GM12878 (cell line): ENCODE data around the gene DCC. TPM values are rescaled to one million over a fixed set of nuclear protein-coding genes. Genes with fewer than 3 reads are reported as not detected.
A peak's percentile ranks its signal among the peaks of the same experiment; 100 is the strongest.

ENCODE experiments used
- ATAC-seq: fragments of 200-7000 bp; cut with Tn5 transposase; 3 replicates; pipeline ENCODE4 v1.9.1; 2020; ENCODE audit warnings: mild to moderate bottlenecking, moderate library complexity
- BruUV-seq: library from RNA; stranded (reverse); fragments of 400-500 nt; replicated peaks from 2 replicates; lab custom pipeline; 2021; lab: Mats Ljungman, UMichigan
- CTCF ChIA-PET: fragments of 300-600 bp; sonication (Branson Sonifier 250); formaldehyde crosslinking; extraction: SDS; loops from one replicate; lab custom pipeline; 2021; ENCODE audit warnings: inconsistent platforms; lab: Yijun Ruan, JAX
- POLR2A ChIA-PET: fragments of 350-600 bp; formaldehyde crosslinking; extraction: SDS; loops from one replicate; lab custom pipeline; 2021; ENCODE audit warnings: inconsistent platforms; lab: Charles Lee
- RAD21 ChIA-PET: fragments of 300-600 bp; sonication (Branson Sonifier 250); formaldehyde crosslinking; loops from one replicate; lab custom pipeline; 2023; ENCODE audit warnings: antibody characterized with exemption; ENCODE audit not compliant: unreplicated experiment; lab: Charles Lee
- SMC1A ChIA-PET: fragments of 300-600 bp; sonication (Branson Sonifier 250); formaldehyde crosslinking; loops from one replicate; lab custom pipeline; 2023; ENCODE audit not compliant: unreplicated experiment, uncharacterized antibody; lab: Charles Lee
- DNase-seq: peaks from one replicate; pipeline ENCODE4 v3.0.0-alpha.2; 2011; ENCODE audit warnings: low read depth, low spot score
- FAIRE-seq: peaks from 3 replicates; lab custom pipeline; 2011; peaks lifted over from hg19 to GRCh38; lab: Jason Lieb, UNC
- H2AFZ ChIP-seq: 2 replicates; pipeline ENCODE4 v1.6.0; 2011; ENCODE audit warnings: low read depth, low read length, control low read depth; ENCODE audit not compliant: control insufficient read depth
- H3K27ac ChIP-seq: 2 replicates; pipeline ENCODE4 v1.5.1; 2011; ENCODE audit warnings: control low read depth; ENCODE audit not compliant: control insufficient read depth, insufficient read depth
- H3K27me3 ChIP-seq, 2 experiments: replicated peaks in 1 of 2; 2 replicates each; pipeline versions ENCODE4 v1.6.0 to v1.6.1; 2011; ENCODE audit warnings: low read length in 1 of 2; ENCODE audit not compliant: control insufficient read depth in 2 of 2, insufficient read depth in 2 of 2
- H3K36me3 ChIP-seq, 2 experiments: 2 replicates each; pipeline ENCODE4 v1.5.1; 2011; ENCODE audit warnings: low read length in 1 of 2; ENCODE audit not compliant: control insufficient read depth in 2 of 2, insufficient read depth in 2 of 2
- H3K4me1 ChIP-seq: 2 replicates; pipeline ENCODE4 v1.6.1; 2011; ENCODE audit warnings: mild to moderate bottlenecking, low read length, moderate library complexity, mixed read lengths; ENCODE audit not compliant: control insufficient read depth, insufficient read depth
- H3K4me2 ChIP-seq: 2 replicates; pipeline ENCODE4 v1.6.0; 2011; ENCODE audit warnings: control low read depth; ENCODE audit not compliant: control insufficient read depth, insufficient read depth
- H3K4me3 ChIP-seq: fragments of 200-600 bp; sonication (generic); 2 replicates; pipeline ENCODE4 v1.5.1; 2016
- H3K79me2 ChIP-seq: 2 replicates; pipeline ENCODE4 v1.6.0; 2011; ENCODE audit warnings: low read length; ENCODE audit not compliant: control insufficient read depth, insufficient read depth
- H3K9ac ChIP-seq: 2 replicates; pipeline ENCODE4 v1.8.0; 2011; ENCODE audit warnings: low read length, control low read depth, mixed read lengths; ENCODE audit not compliant: control insufficient read depth, insufficient read depth
- H3K9me3 ChIP-seq: replicated peaks from 3 replicates; pipeline ENCODE4 v1.5.1; 2011; ENCODE audit warnings: mild to moderate bottlenecking, low read length; ENCODE audit not compliant: control insufficient read depth, insufficient read depth
- H4K20me1 ChIP-seq: 2 replicates; pipeline ENCODE4 v1.6.0; 2011; ENCODE audit not compliant: control insufficient read depth, insufficient read depth
- CTCF ChIP-seq, 3 experiments: IDR thresholded peaks in 2 of 3; conservative IDR thresholded peaks in 1 of 3; 2 replicates each; pipeline ENCODE4 v1.5.1; 2011; ENCODE audit warnings: low read depth in 3 of 3, low read length in 3 of 3, mild to moderate bottlenecking in 3 of 3, control low read depth in 2 of 3, moderate library complexity in 2 of 3, inconsistent platforms in 1 of 3, mixed read lengths in 1 of 3; ENCODE audit not compliant: control insufficient read depth in 2 of 3, insufficient read depth in 1 of 3; ENCODE audit errors: extremely low read depth in 1 of 3
- RAD21 ChIP-seq: IDR thresholded peaks from 2 replicates; pipeline ENCODE4 v1.6.1; 2011; ENCODE audit warnings: mild to moderate bottlenecking, low read depth, low read length, moderate library complexity; ENCODE audit not compliant: insufficient read depth
- RUNX3 ChIP-seq: IDR thresholded peaks from 2 replicates; pipeline ENCODE4 v1.6.1; 2012; ENCODE audit warnings: low read length, inconsistent platforms
- SMC3 ChIP-seq: IDR thresholded peaks from 2 replicates; pipeline ENCODE4 v1.6.1; 2011; ENCODE audit warnings: low read length, improper control_type of control experiment, borderline replicate concordance
- WGBS: methylation state at CpG from one replicate; pipeline ENCODE4 v1.1.6; 2016; ENCODE audit warnings: low lambda C conversion rate; ENCODE audit not compliant: insufficient replicate concordance, insufficient coverage; ENCODE audit errors: missing lambda C conversion rate; 5-methylcytosine and 5-hydroxymethylcytosine counted together
- in situ Hi-C: fragments of 300-500 bp; cut with MboI; formaldehyde crosslinking; loops from 9 replicates; pipeline ENCODE4 v1.14.3; 2018; ENCODE audit warnings: mixed read lengths
- intact Hi-C: fragments of 100-400 bp; cut with micrococcal nuclease; formaldehyde crosslinking; loops from one replicate; pipeline ENCODE4 v1.14.2; 2022; ENCODE audit not compliant: unreplicated experiment
- polyA plus RNA-seq, 11 experiments: library from polyadenylated mRNA; depleted of rRNA in 4 of 11; unstranded in 6 of 11; stranded (reverse) in 5 of 11; fragments of >200 nt; fragmentation: Nextera tagmentation in 4 of 11; fragmentation: Illumina TruSeq in 1 of 11; extraction: Ambion mirVana in 4 of 11; extraction: Trizol in 1 of 11; gene quantifications; 1 replicate in 1 of 11; 2 replicates in 10 of 11; pipeline versions ENCODE4 v1.2.1 to v1.2.3, GENCODE V29; 2011 to 2016; ENCODE audit warnings: inconsistent platforms in 2 of 11, missing spikeins in 2 of 11, low read depth in 1 of 11
- total RNA-seq, 4 experiments: library from RNA; depleted of rRNA in 3 of 4; stranded (reverse); fragments of >200 nt in 3 of 4; fragmentation: Illumina TruSeq in 1 of 4; extraction: Trizol in 1 of 4; gene quantifications; 2 replicates each; pipeline versions ENCODE4 v1.2.1 to v1.2.3, GENCODE V29; 2013 to 2021

DCC gene
- total and polyA plus RNA-seq, 10 of the 15 experiments (the other 5 are each of a cell fraction or from before 2014, with no cell fraction given): 0.01 TPM; not detected in 9

- DNase-seq (no peak), ATAC-seq (no peak; the same call in 2 of the 3 replicates), FAIRE-seq (no peak)
- no peaks in the 10 kb centered on the region for H3K4me1 ChIP-seq
- TF ChIP-seq SMC3 (peak; percentile 33; the same call in 1 of the 2 replicates), RAD21 (peak; percentile 44), CTCF (IDR thresholded peaks at IDR 0.05 in 2 of 3, conservative IDR thresholded peaks at IDR 0.05 in 1 of 3; ENCODE audit: control insufficient read depth in 2 of 3, extremely low read depth in 1 of 3, insufficient read depth in 1 of 3, low read depth in 3 of 3, low read length in 3 of 3) (peak; percentile 9 to 30 (median 17); a peak in 2 of 6 replicates), RUNX3 (no peak)
- no peak overlapping the region for H3K4me2 ChIP-seq
- no peaks in the 10 kb centered on the region; a peak in 1 of 4 replicates for H3K27me3 ChIP-seq
- intact Hi-C loops (loop anchor here (1.0 to 2.0 kb wide), 2 partner anchors 328 to 1002 kb away; no protein-coding TSS in a partner anchor), in situ Hi-C loops (no loop called here)
- no peaks in the 10 kb centered on the region for H3K79me2 ChIP-seq
- BruUV-seq: no TSS peak
- H2AFZ ChIP-seq: no peak overlapping the region
- H3K4me3 ChIP-seq: no peak overlapping the region
- WGBS: 13% methylated on average over 3 of the region's 3 CpGs
- ChIA-PET SMC1A (interaction anchor here (0.6 to 1.5 kb wide), 7 partner anchors 16 to 1050 kb away, joined by 3 to 13 read pairs (median 4); no protein-coding TSS in a partner anchor), POLR2A (no interaction called here), CTCF (interaction anchor here (0.7 to 1.5 kb wide), 6 partner anchors 8 to 1050 kb away, joined by 3 to 18 read pairs (median 4); no protein-coding TSS in a partner anchor), RAD21 (interaction anchor here (0.6 to 1.5 kb wide), 6 partner anchors 382 to 1316 kb away, joined by 3 to 15 read pairs (median 3); no protein-coding TSS in a partner anchor)
- H3K9ac ChIP-seq: no peak overlapping the region
- no peaks in the 10 kb centered on the region for H3K9me3 ChIP-seq
- no peaks in the 10 kb centered on the region for H3K36me3 ChIP-seq
- H3K27ac ChIP-seq: no peak overlapping the region
- no peaks in the 10 kb centered on the region for H4K20me1 ChIP-seq
Observed at GRCh38 chr18:52670896-52671295, 330.9 kb downstream of the DCC start.
